Adipose tissue (tissue), 3 donors: ENCODE results near the gene PRKX. TPM values are rescaled to one million over a fixed set of nuclear protein-coding genes. Genes with fewer than 3 reads are reported as not detected.
"Not testable (repeated sequence)": the region's sequence is repeated elsewhere in the genome, so short reads cannot be mapped to it uniquely, and the experiment has no call there.

ENCODE experiments used
- H3K27ac ChIP-seq: one replicate; pipeline ENCODE4 v1.5.1; 2013; ENCODE audit warnings: low read depth, low read length
- WGBS, 3 donors: extraction: QIAGEN DNeasy Blood & Tissue Kit; methylation state at CpG; one replicate each; pipeline ENCODE4 v1.1.7; 2013; 5-methylcytosine and 5-hydroxymethylcytosine counted together
- polyA plus RNA-seq, 3 donors: library from polyadenylated mRNA; stranded (reverse); fragments of 200-250 nt; gene quantifications; one replicate each; pipeline ENCODE4 v1.2.3, GENCODE V29; 2013
- donor health status: healthy with polysubstance abuse.
- donor health status: Bipolar disorder and iron deficiency.
- donor health status: healthy.

The PRKX gene
- polyA plus RNA-seq, 3 donors, result 2.4 to 5.2 (median 3.3) TPM

DNA sequence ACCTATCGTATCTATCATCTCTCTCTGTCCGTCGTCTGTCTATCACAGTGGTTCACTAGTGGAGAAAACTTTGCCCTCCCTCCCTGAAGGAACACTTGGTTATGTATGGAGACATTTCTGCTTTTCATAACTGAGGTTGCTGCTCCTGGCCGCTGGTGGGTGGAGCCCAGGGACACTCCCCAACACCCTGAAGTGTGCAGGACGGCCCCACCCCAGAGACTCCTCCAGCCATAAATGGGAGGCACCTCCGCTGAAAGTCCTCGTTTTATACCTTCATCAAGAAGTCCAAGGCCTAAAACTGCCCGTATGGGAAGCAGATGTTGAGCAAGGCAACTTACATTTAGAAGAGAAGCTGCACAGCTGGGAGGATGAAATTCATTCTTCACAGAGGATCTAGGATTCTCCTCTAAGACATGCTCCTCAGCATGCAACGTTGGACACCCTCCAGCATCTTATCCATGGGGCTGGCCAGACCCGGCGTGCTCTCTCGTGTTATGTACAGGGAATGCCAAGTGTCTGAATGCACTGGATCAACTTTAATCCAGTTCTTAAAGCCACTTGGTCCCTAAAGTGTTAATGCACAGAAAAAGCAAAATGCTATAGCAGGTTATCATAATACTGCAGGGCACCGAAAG, 43.5 kb downstream of the PRKX start:
- 88 to 93% (median 91%) methylated on average over 13 of the region's 13 CpGs for WGBS, 3 donors
- H3K27ac ChIP-seq, result no peak overlapping the region

GRCh38 chrX:3666975-3667374, 46.5 kb downstream of the PRKX start:
- WGBS, 3 donors, result 79 to 88% (median 81%) methylated on average over 8 to 9 of the region's 9 CpGs
- H3K27ac ChIP-seq, result no peak overlapping the region

DNA sequence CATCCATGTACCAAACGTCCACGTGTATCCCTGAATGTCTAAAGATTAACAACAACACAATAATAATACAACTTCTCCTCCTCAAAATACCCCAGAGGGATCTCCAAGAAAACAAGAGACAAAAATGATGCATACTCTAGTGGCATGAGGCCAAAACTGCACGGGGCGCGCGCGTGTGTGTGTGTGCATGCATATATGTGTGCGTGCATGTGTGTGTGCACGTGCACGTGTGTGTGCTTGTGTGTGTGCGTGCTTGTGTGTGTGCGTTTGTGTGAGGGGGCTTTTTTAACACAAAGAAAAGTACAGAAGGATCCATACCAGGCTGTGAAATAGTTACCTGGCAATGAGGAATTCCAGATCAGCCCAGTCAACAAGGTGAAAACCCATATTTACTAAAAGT, 48.5 kb downstream of the PRKX start:
- 92 to 95% (median 92%) methylated on average over 11 to 12 of the region's 12 CpGs for WGBS, 3 donors
- H3K27ac ChIP-seq, result no peak overlapping the region

GRCh38 chrX:3663576-3664250, 49.7 kb downstream of the PRKX start:
- WGBS, 3 donors, result 50 to 77% (median 54%) methylated on average over 8 to 9 of the region's 9 CpGs
- not testable (repeated sequence) for H3K27ac ChIP-seq

DNA sequence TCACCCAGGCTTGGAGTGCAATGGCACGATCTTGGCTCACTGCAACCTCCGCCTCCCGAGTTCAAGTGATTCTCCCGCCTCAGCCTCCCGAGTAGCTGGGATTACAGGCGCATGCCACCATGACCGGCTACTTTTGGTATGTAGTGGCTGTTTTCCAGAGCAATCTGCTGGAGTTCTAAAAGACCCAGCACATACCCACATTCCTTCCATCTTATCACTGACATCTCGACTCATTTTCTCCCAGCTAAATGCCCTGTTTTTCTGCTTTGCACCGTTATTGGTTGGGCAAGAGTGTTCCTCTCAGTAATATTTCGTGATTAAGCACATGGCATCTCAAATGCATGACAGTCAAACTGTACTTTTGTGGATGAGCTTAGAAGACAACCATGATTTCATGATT, 53.7 kb downstream of the PRKX start:
- WGBS, 3 donors, result 76 to 78% (median 77%) methylated on average over 9 to 10 of the region's 10 CpGs
- no peak overlapping the region for H3K27ac ChIP-seq

DNA sequence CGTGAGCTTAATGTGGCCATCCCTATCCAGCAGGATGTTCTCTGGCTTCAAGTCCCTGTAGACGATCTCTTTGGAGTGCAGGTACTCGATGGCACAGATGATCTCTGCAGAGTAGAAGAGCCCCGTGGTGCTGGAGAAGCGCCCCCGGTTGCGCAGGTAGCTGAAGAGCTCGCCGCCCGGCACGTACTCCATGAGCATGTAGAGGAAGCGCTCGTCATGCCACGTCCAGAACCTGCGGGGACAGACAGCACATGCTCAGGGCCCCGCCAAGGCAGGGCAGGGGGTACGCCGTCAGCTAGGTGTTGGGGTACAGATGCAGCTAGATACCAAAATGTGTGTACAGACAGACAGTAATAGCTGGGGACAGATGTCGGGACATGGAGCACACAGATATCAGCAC, 58.3 kb downstream of the PRKX start:
- 95 to 96% (median 96%) methylated on average over 19 of the region's 19 CpGs for WGBS, 3 donors
- H3K27ac ChIP-seq, result no peak overlapping the region

- 89 to 98% (median 97%) methylated on average over 11 to 13 of the region's 13 CpGs for WGBS, 3 donors
- no peak overlapping the region for H3K27ac ChIP-seq
These were observed 60.3 kb downstream of the PRKX start for GRCh38 chrX:3653111-3653510.

DNA sequence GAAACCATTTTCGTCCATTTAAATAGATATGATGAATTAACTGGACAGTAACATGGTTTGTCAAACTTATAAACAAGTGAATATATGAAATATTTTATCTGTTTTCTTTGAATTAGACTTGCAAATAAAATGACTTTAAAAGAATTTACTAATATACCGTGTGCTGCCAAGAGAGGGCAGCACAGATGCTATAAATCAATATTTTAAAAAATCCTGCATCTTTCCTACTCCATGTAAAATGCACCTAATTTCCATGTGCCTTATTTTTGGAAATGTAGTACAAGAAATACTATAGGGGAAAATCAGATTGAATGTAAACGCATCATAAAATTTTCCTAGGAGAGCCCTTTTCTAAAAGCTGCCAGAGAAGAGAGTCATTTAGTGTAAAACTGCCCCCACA, 62.2 kb downstream of the PRKX start:
- WGBS, 3 donors, result 23 to 38% (median 32%) methylated on average over 3 of the region's 3 CpGs
- H3K27ac ChIP-seq, result no peak overlapping the region

DNA sequence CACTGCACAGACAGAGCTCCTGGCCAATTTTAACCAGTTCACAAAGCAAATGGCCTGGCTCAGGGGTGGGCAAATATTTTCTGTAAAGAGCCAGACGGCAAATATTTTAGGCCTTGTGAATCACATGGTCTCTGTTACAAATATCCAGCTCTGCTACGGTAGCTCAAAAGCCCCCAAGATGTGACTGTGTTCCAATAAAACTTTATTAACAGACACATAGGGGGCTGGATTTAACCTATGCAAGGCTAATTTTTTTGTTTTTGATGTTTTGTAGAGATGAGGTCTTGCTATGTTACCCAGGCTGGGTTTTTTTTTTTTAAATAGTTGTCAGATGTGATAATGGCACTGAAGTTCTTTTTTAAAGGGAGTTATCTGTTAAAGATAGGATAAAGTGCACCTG, 65.4 kb downstream of the PRKX start:
- WGBS, 3 donors, result 97 to 100% (median 98%) methylated on average over 2 of the region's 2 CpGs
- no peak overlapping the region for H3K27ac ChIP-seq

DNA sequence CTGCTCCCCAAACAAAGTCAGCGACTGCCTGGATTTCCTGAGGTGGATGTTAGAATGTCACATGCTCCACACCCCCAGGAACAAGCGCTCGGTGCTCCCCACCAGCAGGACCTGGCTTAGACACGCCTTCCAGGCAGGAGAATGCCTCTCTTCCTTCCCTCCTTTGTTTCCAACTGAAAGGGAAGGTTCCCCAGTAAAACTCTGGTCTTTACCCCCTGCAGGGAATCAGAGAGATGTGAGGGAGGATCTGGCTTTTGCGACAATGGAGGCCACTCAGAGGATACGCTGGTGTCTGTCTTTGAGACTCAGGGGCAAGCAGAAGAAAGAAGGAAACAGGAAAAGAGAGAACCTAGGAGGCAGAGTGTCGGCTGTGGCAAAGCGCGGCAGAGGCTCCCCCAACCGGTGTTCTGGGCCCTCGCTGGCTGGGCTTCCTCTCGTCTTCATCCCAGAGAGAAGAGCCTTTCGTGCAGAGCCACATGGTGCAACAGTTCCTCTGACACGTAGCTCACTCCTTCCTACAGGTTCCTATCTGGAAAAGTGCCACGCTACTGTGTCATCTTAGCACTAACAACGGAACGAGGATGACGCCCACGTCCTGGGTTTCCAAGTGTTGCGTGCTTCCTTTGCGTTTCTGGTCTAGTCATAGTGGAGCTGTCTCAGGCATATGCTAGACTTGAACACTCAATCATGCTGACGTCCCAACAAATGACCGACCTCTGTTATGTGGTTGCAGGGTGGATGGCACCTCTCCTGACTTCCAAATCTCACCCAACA, 73.4 kb downstream of the PRKX start:
- WGBS, 3 donors, result 55 to 84% (median 61%) methylated on average over 20 to 23 of the region's 23 CpGs
- H3K27ac ChIP-seq, result not testable (repeated sequence)

DNA sequence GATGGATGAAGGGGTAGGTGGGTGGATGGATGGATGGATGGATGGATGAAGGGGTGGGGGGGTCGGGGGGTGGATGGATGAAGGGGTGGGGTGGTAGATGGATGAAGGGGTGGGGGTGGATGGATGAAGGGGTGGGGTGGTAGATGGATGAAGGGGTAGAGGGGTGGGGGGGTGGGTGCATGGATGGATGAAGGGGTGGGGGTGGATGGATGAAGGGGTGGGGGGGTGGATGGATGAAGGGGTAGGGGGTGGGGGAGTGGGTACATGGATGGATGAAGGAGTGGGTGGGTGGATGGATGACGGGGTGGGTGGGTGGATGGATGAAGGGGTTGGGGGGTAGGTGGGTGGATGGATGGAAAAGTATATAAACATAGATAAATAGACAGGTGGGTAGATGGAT, 74.2 kb downstream of the PRKX start:
- 82% methylated on average over 2 of the region's 2 CpGs; no CpG with 5 or more reads in 2 of the 3 donors for WGBS, 3 donors
- H3K27ac ChIP-seq, result no peak overlapping the region

GRCh38 chrX:3638280-3638873, 75.1 kb downstream of the PRKX start:
- 7 to 20% (median 16%) methylated on average over 6 of the region's 6 CpGs for WGBS, 3 donors
- no peak overlapping the region for H3K27ac ChIP-seq

GRCh38 chrX:3636803-3637202, 76.6 kb downstream of the PRKX start:
- 95 to 100% (median 97%) methylated on average over 4 of the region's 4 CpGs for WGBS, 3 donors
- no peak overlapping the region for H3K27ac ChIP-seq

- WGBS, 3 donors, result 92 to 97% (median 97%) methylated on average over 3 of the region's 3 CpGs
- H3K27ac ChIP-seq, result no peak overlapping the region
These were observed 82.3 kb downstream of the PRKX start for GRCh38 chrX:3631196-3631595.

- WGBS, 3 donors, result 89 to 99% (median 91%) methylated on average over 7 of the region's 7 CpGs
- no peak overlapping the region for H3K27ac ChIP-seq
These were observed 85.9 kb downstream of the PRKX start for GRCh38 chrX:3627594-3627993.

- no peak overlapping the region for H3K27ac ChIP-seq
- 53 to 74% (median 63%) methylated on average over 6 of the region's 6 CpGs for WGBS, 3 donors
These were observed 92.0 kb downstream of the PRKX start for GRCh38 chrX:3621414-3621813.

- H3K27ac ChIP-seq, result not testable (repeated sequence)
- 79 to 86% (median 85%) methylated on average over 5 to 6 of the region's 6 CpGs for WGBS, 3 donors
These were observed 101.7 kb downstream of the PRKX start for GRCh38 chrX:3611744-3612143.

DNA sequence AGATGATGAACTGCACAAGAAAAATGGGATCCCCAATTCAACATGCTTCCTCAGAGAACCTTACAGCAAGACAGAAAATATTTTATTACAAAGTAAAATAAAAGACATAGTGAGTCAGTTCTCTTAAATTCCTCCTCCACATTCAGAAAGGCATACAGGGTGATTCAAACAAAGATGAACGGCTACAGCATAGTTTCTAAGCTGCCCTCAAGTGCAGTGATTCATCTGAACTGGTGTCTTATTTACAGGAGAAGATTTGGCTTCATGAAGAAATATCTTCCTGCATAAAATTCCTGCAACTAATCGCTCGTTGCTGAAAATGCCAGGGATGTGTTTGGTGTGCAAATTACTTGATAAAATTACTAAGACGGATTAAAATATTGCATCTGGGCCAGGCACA, 103.6 kb downstream of the PRKX start:
- whole genome bisulfite sequencing, 3 donors, result 71 to 86% (median 74%) methylated on average over 4 of the region's 4 CpGs

GRCh38 chrX:3603026-3603661, 110.3 kb downstream of the PRKX start:
- H3K27ac ChIP-seq, result no peak overlapping the region
- 80 to 89% (median 87%) methylated on average over 10 of the region's 10 CpGs for WGBS, 3 donors

More for the DNA sequence above, 103.6 kb downstream of the PRKX start:
- H3K27ac ChIP-seq, result no peak overlapping the region
